Erythroblast (primary cell): ENCODE results near the gene USP15.

Experiments used
- GATA1 ChIP-seq: IDR thresholded peaks from 2 replicates; pipeline ENCODE4 v1.6.1; 2011; ENCODE audit warnings: low read depth, mild to moderate bottlenecking, control low read depth, low read length, moderate library complexity
- POLR2A ChIP-seq: IDR thresholded peaks from 2 replicates; pipeline ENCODE4 v1.6.1; 2011; ENCODE audit warnings: mild to moderate bottlenecking, low read length

DNA sequence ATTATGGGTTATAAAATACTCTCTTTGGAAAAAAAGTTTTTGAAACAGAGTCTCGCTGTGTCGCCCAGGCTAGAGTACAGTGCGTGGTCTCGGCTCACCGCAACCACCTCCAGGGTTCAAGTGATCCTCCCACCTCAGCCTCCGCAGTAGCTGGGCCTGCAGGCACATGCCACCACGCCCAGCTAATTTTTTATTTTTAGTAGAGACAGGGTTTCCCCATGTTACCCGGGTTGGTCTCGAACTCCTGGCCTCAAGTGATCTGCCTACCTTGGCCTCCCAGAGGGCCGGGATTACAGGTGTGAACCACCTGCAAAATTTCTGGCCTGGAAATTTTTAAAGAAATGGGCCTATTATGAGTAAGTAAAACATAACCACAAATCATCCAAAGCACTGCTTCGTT is 3.8 kb downstream of the USP15 start:
- TF ChIP-seq POLR2A (no peak), GATA1 (no peak)
